ENCODE results near the gene WHAMM.

Gene WHAMM

DNA sequence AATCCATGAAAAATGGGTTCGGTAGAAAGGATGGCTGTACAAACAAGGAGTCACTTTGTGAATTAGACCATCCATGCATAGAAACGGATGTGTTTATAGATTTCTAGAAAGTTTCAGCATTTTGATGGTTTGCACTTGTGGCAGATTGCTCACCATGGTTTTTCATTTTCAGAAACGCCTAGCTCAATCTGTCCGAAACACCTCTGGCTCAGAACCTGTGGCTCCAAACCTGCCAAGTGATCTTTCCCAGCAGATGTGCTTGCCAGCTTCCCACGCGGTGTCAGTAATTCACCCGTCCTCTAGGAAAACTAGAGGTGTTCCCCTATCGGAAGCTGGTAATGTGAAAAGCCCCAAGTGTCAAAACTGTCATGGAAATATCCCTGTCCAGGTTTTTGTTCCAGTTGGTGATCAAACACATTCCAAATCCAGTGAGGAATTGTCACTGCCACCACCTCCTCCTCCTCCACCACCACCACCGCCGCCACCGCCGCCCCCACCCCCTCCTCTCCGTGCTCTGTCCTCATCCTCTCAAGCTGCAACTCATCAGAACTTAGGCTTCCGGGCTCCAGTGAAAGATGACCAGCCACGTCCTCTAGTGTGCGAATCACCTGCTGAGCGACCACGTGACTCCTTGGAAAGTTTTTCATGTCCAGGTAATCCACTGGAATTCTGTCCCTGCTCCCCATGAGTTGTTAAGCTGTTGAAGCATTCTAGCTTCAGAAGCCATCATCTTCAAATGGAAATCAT is 21.2 kb downstream of the WHAMM start:
- H3K27ac ChIP-seq = no peak overlapping the region
- no peak overlapping the region for H3K4me3 ChIP-seq
- no peak for DNase-seq (ENCODE audit: low spot score)
- TF ChIP-seq, protein P1, sequence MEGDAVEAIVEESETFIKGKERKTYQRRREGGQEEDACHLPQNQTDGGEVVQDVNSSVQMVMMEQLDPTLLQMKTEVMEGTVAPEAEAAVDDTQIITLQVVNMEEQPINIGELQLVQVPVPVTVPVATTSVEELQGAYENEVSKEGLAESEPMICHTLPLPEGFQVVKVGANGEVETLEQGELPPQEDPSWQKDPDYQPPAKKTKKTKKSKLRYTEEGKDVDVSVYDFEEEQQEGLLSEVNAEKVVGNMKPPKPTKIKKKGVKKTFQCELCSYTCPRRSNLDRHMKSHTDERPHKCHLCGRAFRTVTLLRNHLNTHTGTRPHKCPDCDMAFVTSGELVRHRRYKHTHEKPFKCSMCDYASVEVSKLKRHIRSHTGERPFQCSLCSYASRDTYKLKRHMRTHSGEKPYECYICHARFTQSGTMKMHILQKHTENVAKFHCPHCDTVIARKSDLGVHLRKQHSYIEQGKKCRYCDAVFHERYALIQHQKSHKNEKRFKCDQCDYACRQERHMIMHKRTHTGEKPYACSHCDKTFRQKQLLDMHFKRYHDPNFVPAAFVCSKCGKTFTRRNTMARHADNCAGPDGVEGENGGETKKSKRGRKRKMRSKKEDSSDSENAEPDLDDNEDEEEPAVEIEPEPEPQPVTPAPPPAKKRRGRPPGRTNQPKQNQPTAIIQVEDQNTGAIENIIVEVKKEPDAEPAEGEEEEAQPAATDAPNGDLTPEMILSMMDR (IDR thresholded peaks at IDR 0.05) = no peak

DNA sequence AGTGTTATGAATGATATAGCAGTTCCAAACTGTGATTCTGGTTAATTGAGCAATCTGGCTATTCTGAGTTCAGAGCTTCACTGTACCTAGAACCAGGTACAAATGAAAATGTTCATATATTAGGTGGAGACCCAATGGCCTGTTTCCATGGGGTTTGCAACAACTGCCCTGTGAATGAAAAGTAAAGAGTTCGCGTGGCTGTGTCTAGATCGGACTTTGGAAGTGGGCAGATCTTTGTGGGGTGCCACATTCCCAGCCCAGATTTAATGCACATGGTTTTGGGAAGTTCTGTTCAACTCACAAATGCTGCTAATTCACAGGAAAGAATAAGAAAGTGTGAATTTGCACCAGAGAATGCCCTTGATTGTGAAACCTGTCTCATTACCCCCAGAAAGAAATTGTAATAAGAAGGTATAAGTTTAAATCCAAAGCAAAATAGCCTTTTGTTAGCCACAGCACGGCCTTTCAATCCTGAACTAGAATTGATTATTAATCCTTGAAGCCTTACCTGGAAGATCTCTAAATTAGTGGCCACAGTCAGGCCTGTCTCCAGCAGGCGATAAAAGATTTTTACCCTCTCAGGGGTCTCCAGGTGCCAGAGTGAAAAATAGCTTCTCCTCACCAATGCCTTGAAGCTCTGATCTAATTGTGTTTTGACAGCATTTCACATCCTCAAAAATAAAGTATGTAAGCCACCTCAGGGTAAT is 22.6 kb downstream of the WHAMM start:
- no peak for DNase-seq (ENCODE audit: low spot score)
- H3K27ac ChIP-seq = no peak overlapping the region

DNA sequence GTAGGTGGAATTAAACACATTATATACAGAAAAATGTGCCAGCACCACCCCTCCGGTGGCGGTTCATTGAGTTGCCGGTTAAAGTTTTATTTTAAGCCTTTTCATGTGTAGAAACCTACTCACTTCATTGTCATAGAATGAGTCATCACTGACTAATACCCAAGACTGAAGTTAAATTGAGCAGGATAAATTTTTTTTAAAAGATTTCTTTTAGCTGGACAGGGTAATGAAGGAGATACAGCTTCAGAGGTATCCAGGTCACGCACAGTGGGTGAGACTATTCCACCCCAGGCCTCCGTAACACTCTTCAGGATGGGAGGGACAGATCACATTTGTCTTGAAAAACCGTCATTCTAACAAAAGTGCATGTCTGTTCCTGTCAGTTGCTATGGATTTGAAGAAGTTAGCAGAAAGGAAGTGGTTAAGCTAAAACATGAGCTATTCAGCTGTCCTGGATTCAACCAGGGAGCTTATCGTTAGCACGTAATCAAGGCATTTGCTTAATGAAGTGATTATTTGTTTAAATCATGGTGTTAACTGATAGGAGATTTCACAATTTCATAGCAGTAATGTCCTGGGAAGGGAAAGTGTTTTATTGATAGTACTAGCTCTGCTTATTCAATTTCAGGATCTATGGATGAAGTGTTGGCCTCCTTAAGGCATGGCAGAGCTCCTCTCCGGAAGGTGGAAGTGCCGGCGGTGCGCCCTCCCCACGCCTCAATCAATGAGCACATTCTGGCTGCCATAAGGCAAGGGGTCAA is 23.4 kb downstream of the WHAMM start:
- peak overlapping the region in 1 of 2 donors; percentile 1 for H3K27ac ChIP-seq
- DNase-seq (ENCODE audit: low spot score) = no peak
- no peak overlapping the region for H3K4me3 ChIP-seq
- TF ChIP-seq, protein P1 (IDR thresholded peaks at IDR 0.05) = no peak

More for the DNA sequence above, 22.6 kb downstream of the WHAMM start:
- TF ChIP-seq, protein P1 (IDR thresholded peaks at IDR 0.05) = no peak
- H3K4me3 ChIP-seq = no peak overlapping the region

DNA sequence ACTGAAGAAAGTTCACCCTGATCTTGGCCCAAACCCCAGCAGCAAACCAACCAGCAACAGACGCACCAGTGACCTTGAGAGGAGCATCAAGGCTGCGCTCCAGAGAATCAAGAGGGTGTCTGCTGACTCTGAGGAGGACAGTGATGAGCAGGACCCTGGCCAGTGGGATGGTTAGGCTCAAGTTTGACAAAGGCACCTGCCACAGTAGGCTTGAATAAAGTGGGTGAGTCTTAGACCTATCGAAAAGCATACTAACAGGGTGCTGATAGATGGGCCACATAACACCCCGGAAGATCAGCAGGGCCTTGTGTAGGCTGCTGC is 23.9 kb downstream of the WHAMM start:
- H3K27ac ChIP-seq = peak overlapping the region in 1 of 2 donors; percentile 1
- TF ChIP-seq, protein P1 (IDR thresholded peaks at IDR 0.05) = no peak
- no peak for DNase-seq (ENCODE audit: low spot score)
- no peak overlapping the region for H3K4me3 ChIP-seq

GRCh38 chr15:82835391-82835917 is 26.0 kb downstream of the WHAMM start:
- no peak for DNase-seq (ENCODE audit: low spot score)
- TF ChIP-seq, protein P1 (IDR thresholded peaks at IDR 0.05) = no peak
- Histone ChIP-seq H3K4me3 (no peak overlapping the region), H3K27ac (no peak overlapping the region)

DNA sequence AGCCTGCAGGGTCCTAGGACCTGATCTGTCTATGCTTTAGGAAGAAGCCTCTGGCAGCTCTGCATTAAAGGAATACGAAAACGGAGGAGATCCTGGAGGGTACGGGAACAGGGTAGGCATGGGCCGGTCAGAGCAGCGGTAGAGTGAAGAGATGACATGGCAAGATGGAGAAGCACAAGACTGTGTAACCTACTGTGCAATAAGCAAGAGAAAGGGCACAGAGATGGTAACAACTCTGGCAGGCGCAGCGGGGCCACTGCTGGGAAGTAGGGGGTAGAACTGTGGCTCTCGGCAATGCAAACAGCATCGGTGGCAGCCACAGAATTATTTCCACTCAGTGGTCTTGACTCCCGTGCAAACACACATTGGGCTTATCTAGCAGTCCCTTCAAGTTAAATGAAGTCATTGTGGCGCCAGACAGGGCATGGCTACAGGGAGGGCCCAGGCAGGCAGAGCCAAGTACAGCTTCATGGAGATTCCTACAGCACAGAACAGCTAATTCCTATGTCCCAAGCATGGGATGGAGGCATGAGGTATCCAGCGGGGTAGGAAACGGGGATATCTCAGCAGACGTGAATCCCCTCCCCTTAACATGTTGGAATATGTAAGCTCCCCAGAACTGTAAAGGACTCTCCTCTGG is 28.8 kb downstream of the WHAMM start:
- Histone ChIP-seq H3K27ac (no peak overlapping the region), H3K4me3 (no peak overlapping the region)
- TF ChIP-seq, protein P1 (IDR thresholded peaks at IDR 0.05) = no peak
- DNase-seq (ENCODE audit: low spot score) = no peak

All from coronary artery (tissue), 2 donors.